Transverse colon (tissue), 4 donors: ENCODE data around the gene PAK1. TPM values are rescaled to one million over a fixed set of nuclear protein-coding genes. Genes with fewer than 3 reads are reported as not detected.

Experiments
- DNase-seq: peaks from one replicate; pipeline ENCODE4 v3.0.0-alpha.2; 2019
- H3K27ac ChIP-seq, 4 donors: fragments of 200-600 bp; sonication (generic); 2 replicates each; pipeline ENCODE4 v1.5.1; 2016 to 2018; ENCODE audit warnings: inconsistent platforms in 4 of 4
- H3K27me3 ChIP-seq: fragments of 200-600 bp; sonication (generic); 2 replicates; pipeline ENCODE4 v1.5.1; 2017; ENCODE audit warnings: inconsistent platforms
- H3K36me3 ChIP-seq, 4 donors: fragments of 200-600 bp; sonication (generic); 2 replicates each; pipeline ENCODE4 v1.5.1; 2017 to 2019; ENCODE audit warnings: inconsistent platforms in 4 of 4
- H3K4me1 ChIP-seq, 4 donors: fragments of 200-600 bp; sonication (generic); 2 replicates each; pipeline ENCODE4 v1.5.1; 2017 to 2020; ENCODE audit warnings: inconsistent platforms in 4 of 4
- H3K4me3 ChIP-seq, 4 donors: fragments of 200-600 bp; sonication (generic); 1 replicate in 1 of 4; 2 replicates in 3 of 4; pipeline versions ENCODE4 v1.5.1 to v1.6.1; 2017 to 2019; ENCODE audit warnings: inconsistent platforms in 4 of 4
- H3K9me3 ChIP-seq, 2 donors: fragments of 200-600 bp; sonication (generic); 2 replicates each; pipeline ENCODE4 v1.5.1; 2017 to 2019; ENCODE audit warnings: inconsistent platforms in 2 of 2
- CTCF ChIP-seq, 5 experiments: fragments of 200-600 bp in 3 of 5; fragments of 450-650 bp in 2 of 5; sonication (generic) in 3 of 5; IDR thresholded peaks; 1 replicate in 2 of 5; 2 replicates in 3 of 5; pipeline ENCODE4 v1.5.1; 2016 to 2017; ENCODE audit warnings: antibody characterized with exemption in 5 of 5, inconsistent platforms in 3 of 5, mild to moderate bottlenecking in 2 of 5, moderate library complexity in 1 of 5
- EP300 ChIP-seq: sonication (generic); formaldehyde crosslinking; IDR thresholded peaks from one replicate; pipeline ENCODE4 v1.6.1; 2017; ENCODE audit warnings: antibody characterized with exemption, low read depth
- POLR2A ChIP-seq: fragments of 450-650 bp; IDR thresholded peaks from one replicate; pipeline ENCODE4 v1.6.1; 2016; ENCODE audit warnings: antibody characterized with exemption, mild to moderate bottlenecking, moderate library complexity
- POLR2AphosphoS5 ChIP-seq, 3 donors: sonication (generic); formaldehyde crosslinking; IDR thresholded peaks; one replicate each; pipeline ENCODE4 v1.6.1; 2016; ENCODE audit warnings: antibody characterized with exemption in 3 of 3
- WGBS, 2 donors: methylation state at CpG; one replicate each; pipeline ENCODE4 v1.1.5; 2018; ENCODE audit warnings: low coverage in 1 of 2; 5-methylcytosine and 5-hydroxymethylcytosine counted together
- in situ Hi-C, 4 donors: fragments of 200-750 bp; cut with MboI; loops; one replicate each; pipeline versions ENCODE4 v1.15.0 to v1.15.1; 2017; ENCODE audit warnings: low sequenced_read_pairs in 3 of 4, low pct_ligation_motif_present in 1 of 4, low pct_unique_long_range_greater_than_20kb in 1 of 4
- intact Hi-C: fragments of 100-400 bp; cut with DNase I; formaldehyde crosslinking; loops from one replicate; pipeline ENCODE4 v1.15.1; 2023; ENCODE audit warnings: low total_unique reads
- total RNA-seq, 4 donors: library from RNA; depleted of rRNA; stranded (reverse); fragments of >200 nt; gene quantifications; one replicate each; pipeline ENCODE4 v1.1.0, GENCODE V29; 2016

PAK1 gene
- total RNA-seq, 4 donors from 2014 or later, result 104 to 222 (median 128) TPM

- Histone ChIP-seq H3K9me3 (no peaks in the 10 kb centered on the region), H3K27ac (peak overlapping the region; percentile 31 to 51 (median 40)), H3K4me3 (no peak overlapping the region), H3K27me3 (no peaks in the 10 kb centered on the region), H3K4me1 (peaks cover 0 to 51% (median 34%) of the 10 kb centered on the region in 4 donors), H3K36me3 (no peaks in the 10 kb centered on the region)
- WGBS, 2 donors, result 43 to 54% methylated on average over 1 of the region's 1 CpG
- intact Hi-C loops, result no loop called here
- in situ Hi-C loops, result no loop called here
- TF ChIP-seq CTCF (IDR thresholded peaks at IDR 0.05) (no peak), POLR2AphosphoS5 (IDR thresholded peaks at IDR 0.05) (no peak), POLR2A (no peak), EP300 (no peak)
- no peak for DNase-seq
Observed at GRCh38 chr11:77467233-77467632, 6.7 kb downstream of the PAK1 start.

GRCh38 chr11:77457340-77457739 is 16.6 kb downstream of the PAK1 start:
- no peak overlapping the region for H3K4me3 ChIP-seq
- H3K36me3 ChIP-seq, result no peaks in the 10 kb centered on the region
- H3K4me1 ChIP-seq, result peaks cover 2 to 17% (median 8%) of the 10 kb centered on the region in 4 donors
- H3K27ac ChIP-seq, result no peak overlapping the region
- WGBS, 2 donors, result 70 to 72% methylated on average over 3 to 5 of the region's 5 CpGs
- in situ Hi-C loops (no loop called here), intact Hi-C loops (no loop called here)
- no peak for DNase-seq
- no peak for TF ChIP-seq CTCF (IDR thresholded peaks at IDR 0.05)
- TF ChIP-seq EP300, result no peak
- no peak for TF ChIP-seq POLR2AphosphoS5 (IDR thresholded peaks at IDR 0.05)
- no peak for TF ChIP-seq POLR2A
- H3K27me3 ChIP-seq, result no peaks in the 10 kb centered on the region
- H3K9me3 ChIP-seq, result no peaks in the 10 kb centered on the region

- intact Hi-C loops, result no loop called here
- no peak for DNase-seq
Observed at GRCh38 chr11:77455740-77456139, 18.2 kb downstream of the PAK1 start.

GRCh38 chr11:77454867-77455655 is 18.8 kb downstream of the PAK1 start:
- Histone ChIP-seq H3K9me3 (no peaks in the 10 kb centered on the region), H3K36me3 (no peaks in the 10 kb centered on the region), H3K4me1 (peaks cover 2 to 17% (median 8%) of the 10 kb centered on the region in 4 donors), H3K4me3 (no peak overlapping the region), H3K27me3 (no peaks in the 10 kb centered on the region), H3K27ac (no peak overlapping the region)
- 38 to 81% methylated on average over 1 to 4 of the region's 4 CpGs for WGBS, 2 donors
- in situ Hi-C loops, result no loop called here
- intact Hi-C loops, result no loop called here
- DNase-seq, result no peak
- TF ChIP-seq POLR2A (no peak), EP300 (no peak), CTCF (IDR thresholded peaks at IDR 0.05) (no peak), POLR2AphosphoS5 (IDR thresholded peaks at IDR 0.05) (no peak)

More at GRCh38 chr11:77455740-77456139, 18.2 kb downstream of the PAK1 start:
- Histone ChIP-seq H3K27me3 (no peaks in the 10 kb centered on the region), H3K4me1 (peaks cover 2 to 17% (median 8%) of the 10 kb centered on the region in 4 donors), H3K4me3 (no peak overlapping the region), H3K27ac (no peak overlapping the region), H3K9me3 (no peaks in the 10 kb centered on the region), H3K36me3 (no peaks in the 10 kb centered on the region)
- TF ChIP-seq POLR2AphosphoS5 (IDR thresholded peaks at IDR 0.05) (no peak), CTCF (IDR thresholded peaks at IDR 0.05) (no peak), EP300 (no peak), POLR2A (no peak)
- in situ Hi-C loops, result no loop called here
